Esophagus muscularis mucosa (tissue), 4 donors: ENCODE measurements around the gene ANXA6. TPM values are rescaled to one million over a fixed set of nuclear protein-coding genes. Genes with fewer than 3 reads are reported as not detected.

Source experiments
- DNase-seq: peaks from one replicate; pipeline ENCODE4 v3.0.0-alpha.2; 2017; ENCODE audit errors: extremely low spot score
- H3K27ac ChIP-seq, 4 donors: fragments of 200-600 bp; sonication (generic); replicated peaks in 1 of 4; 1 replicate in 3 of 4; 2 replicates in 1 of 4; pipeline ENCODE4 v1.5.1; 2016 to 2019; ENCODE audit warnings: mild to moderate bottlenecking in 1 of 4
- H3K27me3 ChIP-seq, 4 donors: fragments of 200-600 bp; sonication (generic); one replicate each; pipeline versions ENCODE4 v1.5.1 to v1.6.0; 2016 to 2019
- H3K36me3 ChIP-seq, 4 donors: fragments of 200-600 bp; sonication (generic); one replicate each; pipeline ENCODE4 v1.5.1; 2016 to 2019
- H3K4me1 ChIP-seq, 4 donors: fragments of 200-600 bp; sonication (generic); one replicate each; pipeline ENCODE4 v1.5.1; 2016 to 2019
- H3K4me3 ChIP-seq, 4 donors: fragments of 200-600 bp; sonication (generic); 1 replicate in 2 of 4; 2 replicates in 2 of 4; pipeline ENCODE4 v1.5.1; 2016 to 2019; ENCODE audit warnings: mild to moderate bottlenecking in 4 of 4, moderate library complexity in 1 of 4
- H3K9me3 ChIP-seq, 4 donors: fragments of 200-600 bp; sonication (generic); 1 replicate in 3 of 4; 2 replicates in 1 of 4; pipeline ENCODE4 v1.5.1; 2016 to 2019
- EP300 ChIP-seq: sonication (generic); formaldehyde crosslinking; IDR thresholded peaks from one replicate; pipeline ENCODE4 v1.6.1; 2017; ENCODE audit warnings: antibody characterized with exemption
- POLR2A ChIP-seq: fragments of 450-650 bp; IDR thresholded peaks from one replicate; pipeline ENCODE4 v1.6.1; 2017; ENCODE audit warnings: antibody characterized with exemption, moderate library complexity, mild to moderate bottlenecking, low read depth
- POLR2AphosphoS5 ChIP-seq, 2 donors: sonication (generic); formaldehyde crosslinking; IDR thresholded peaks; one replicate each; pipeline ENCODE4 v1.6.1; 2017; ENCODE audit warnings: antibody characterized with exemption in 2 of 2
- WGBS: methylation state at CpG from one replicate; pipeline ENCODE4 v1.1.5; 2018; 5-methylcytosine and 5-hydroxymethylcytosine counted together
- intact Hi-C: fragments of 100-400 bp; cut with DNase I; formaldehyde crosslinking; loops from one replicate; pipeline ENCODE4 v1.15.1; 2023
- total RNA-seq, 4 donors: library from RNA; depleted of rRNA; stranded (reverse); fragments of >200 nt; gene quantifications; one replicate each; pipeline versions ENCODE4 v1.1.0 to v1.2.1, GENCODE V29; 2016
- TF ChIP-seq, protein P1 (sequence below), 3 experiments: fragments of 200-600 bp in 2 of 3; fragments of 450-650 bp in 1 of 3; sonication (generic) in 2 of 3; IDR thresholded peaks; one replicate each; pipeline ENCODE4 v1.5.1; 2017 to 2019; ENCODE audit warnings: antibody characterized with exemption in 3 of 3, mild to moderate bottlenecking in 2 of 3, moderate library complexity in 1 of 3

The ANXA6 gene
- total RNA-seq, 4 donors from 2014 or later: 232 to 442 (median 374) TPM

DNA sequence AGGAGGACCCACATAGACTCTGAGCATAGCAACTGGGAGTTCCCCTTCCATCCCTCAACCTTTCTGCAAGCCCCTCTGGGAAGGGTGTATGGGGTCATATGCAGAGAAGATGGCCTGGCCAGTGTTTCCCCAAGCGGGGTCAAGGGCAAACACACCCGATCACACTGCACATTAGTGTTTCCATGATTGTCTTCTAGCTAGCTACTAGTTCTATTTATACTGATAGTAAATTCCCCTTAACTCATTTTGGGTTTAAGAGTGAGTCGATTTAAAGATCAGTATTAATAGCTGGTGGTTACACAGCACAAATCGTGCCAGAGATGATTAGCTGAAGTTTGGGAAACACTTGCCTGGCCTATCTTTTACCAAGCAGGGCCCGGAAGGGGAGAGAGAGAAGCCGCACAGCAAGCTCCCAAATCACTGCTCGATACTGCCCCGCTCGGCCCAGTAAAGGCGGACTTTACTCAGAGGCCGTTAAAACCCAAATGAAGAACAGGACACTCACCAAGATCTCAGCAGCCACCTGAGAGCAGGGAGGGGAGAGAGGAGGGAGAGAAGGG is 47.4 kb downstream of the ANXA6 start:
- Histone ChIP-seq H3K36me3 (peaks cover 24 to 84% (median 74%) of the 10 kb centered on the region in 4 donors), H3K9me3 (no peaks in the 10 kb centered on the region), H3K27ac (peak overlapping the region in 2 of 4 donors; percentile 73 to 85), H3K4me3 (no peak overlapping the region), H3K27me3 (no peaks in the 10 kb centered on the region), H3K4me1 (peaks cover 40 to 56% (median 50%) of the 10 kb centered on the region in 4 donors)
- 91% methylated on average over 11 of the region's 11 CpGs for WGBS
- DNase-seq: no peak
- intact Hi-C loops: no loop called here
- TF ChIP-seq POLR2A: no peak
- TF ChIP-seq, protein P1, sequence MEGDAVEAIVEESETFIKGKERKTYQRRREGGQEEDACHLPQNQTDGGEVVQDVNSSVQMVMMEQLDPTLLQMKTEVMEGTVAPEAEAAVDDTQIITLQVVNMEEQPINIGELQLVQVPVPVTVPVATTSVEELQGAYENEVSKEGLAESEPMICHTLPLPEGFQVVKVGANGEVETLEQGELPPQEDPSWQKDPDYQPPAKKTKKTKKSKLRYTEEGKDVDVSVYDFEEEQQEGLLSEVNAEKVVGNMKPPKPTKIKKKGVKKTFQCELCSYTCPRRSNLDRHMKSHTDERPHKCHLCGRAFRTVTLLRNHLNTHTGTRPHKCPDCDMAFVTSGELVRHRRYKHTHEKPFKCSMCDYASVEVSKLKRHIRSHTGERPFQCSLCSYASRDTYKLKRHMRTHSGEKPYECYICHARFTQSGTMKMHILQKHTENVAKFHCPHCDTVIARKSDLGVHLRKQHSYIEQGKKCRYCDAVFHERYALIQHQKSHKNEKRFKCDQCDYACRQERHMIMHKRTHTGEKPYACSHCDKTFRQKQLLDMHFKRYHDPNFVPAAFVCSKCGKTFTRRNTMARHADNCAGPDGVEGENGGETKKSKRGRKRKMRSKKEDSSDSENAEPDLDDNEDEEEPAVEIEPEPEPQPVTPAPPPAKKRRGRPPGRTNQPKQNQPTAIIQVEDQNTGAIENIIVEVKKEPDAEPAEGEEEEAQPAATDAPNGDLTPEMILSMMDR (IDR thresholded peaks at IDR 0.05): no peak
- TF ChIP-seq EP300: no peak
- no peak for TF ChIP-seq POLR2AphosphoS5 (IDR thresholded peaks at IDR 0.05)

DNA sequence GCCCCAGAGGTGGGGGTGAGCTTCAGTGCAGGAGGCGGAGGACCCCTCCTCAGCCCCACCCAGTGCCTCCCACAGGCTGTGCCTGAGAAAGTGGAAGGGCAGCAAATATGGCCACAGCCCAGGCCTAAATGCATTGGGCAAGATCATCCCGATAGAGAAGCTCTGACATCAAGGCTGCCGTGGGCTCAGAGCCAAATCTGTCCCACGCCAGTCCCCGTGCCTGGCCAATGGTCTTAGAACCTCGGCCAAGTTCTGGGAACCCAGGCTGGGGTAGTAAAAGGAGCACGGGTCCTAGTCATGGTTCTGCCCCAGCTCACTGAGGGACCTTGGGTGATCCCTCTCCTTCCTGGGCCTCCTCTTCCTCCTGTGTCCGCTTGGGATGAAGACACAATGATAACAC is 49.0 kb downstream of the ANXA6 start:
- H3K4me3 ChIP-seq: no peak overlapping the region
- intact Hi-C loops: loop anchor here (2.0 kb wide), 1 partner anchor 48 kb away; no protein-coding TSS in a partner anchor
- 71% methylated on average over 2 of the region's 8 CpGs for WGBS
- no peaks in the 10 kb centered on the region for H3K27me3 ChIP-seq
- TF ChIP-seq, protein P1 (IDR thresholded peaks at IDR 0.05): no peak
- TF ChIP-seq POLR2A: no peak
- no peak for TF ChIP-seq POLR2AphosphoS5 (IDR thresholded peaks at IDR 0.05)
- TF ChIP-seq EP300: no peak
- H3K27ac ChIP-seq: peak overlapping the region; percentile 73 to 88 (median 80)
- peaks cover 22 to 93% (median 76%) of the 10 kb centered on the region in 4 donors for H3K36me3 ChIP-seq
- H3K9me3 ChIP-seq: no peaks in the 10 kb centered on the region
- DNase-seq: no peak
- peaks cover 41 to 61% (median 57%) of the 10 kb centered on the region in 4 donors for H3K4me1 ChIP-seq

DNA sequence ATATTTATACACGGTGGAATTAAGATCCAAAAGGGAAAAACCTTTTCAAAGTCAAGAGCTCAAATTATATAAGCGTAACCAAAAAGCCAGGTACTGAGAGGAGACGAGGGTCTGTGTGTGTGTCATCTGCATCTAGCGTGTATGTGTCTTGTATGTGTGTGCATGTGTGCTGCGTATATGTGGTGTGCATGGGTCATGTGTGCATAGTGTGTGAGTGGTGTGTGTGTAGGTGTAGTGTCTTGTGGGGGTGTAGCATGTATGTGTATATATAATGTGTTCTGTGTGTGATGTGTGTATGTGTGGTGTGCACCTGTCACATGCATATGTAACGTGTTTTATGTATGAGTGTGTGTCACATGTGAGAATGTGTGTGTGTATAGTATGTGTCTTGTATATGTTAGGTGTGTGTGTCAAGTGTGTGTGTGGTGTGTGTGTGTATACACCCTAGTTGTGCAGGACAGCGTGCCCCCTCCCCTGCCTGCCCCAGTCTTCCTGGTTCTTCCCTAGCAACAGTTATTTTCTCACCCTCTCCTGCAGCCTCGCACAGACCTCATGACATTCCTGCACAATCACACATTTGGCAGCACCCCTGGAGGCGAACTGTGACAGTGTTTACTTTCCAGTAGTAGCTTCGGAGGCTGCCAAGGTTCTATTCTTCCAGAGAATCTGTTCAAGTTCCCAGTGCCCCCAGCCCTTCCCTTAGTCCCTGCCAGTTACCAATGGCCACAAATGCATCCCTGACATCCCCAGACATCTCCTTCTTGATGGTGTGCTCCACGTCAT is 49.6 kb downstream of the ANXA6 start:
- Histone ChIP-seq H3K27me3 (no peaks in the 10 kb centered on the region), H3K4me3 (no peak overlapping the region), H3K9me3 (no peaks in the 10 kb centered on the region), H3K4me1 (peaks cover 41 to 62% (median 57%) of the 10 kb centered on the region in 4 donors), H3K36me3 (peaks cover 16 to 95% (median 75%) of the 10 kb centered on the region in 4 donors), H3K27ac (peak overlapping the region; percentile 73 to 88 (median 80))
- no peak for DNase-seq
- TF ChIP-seq, protein P1 (IDR thresholded peaks at IDR 0.05): peak in 1 of 3 experiments; percentile 10
- TF ChIP-seq POLR2AphosphoS5 (IDR thresholded peaks at IDR 0.05) (peak; percentile 65 to 76), POLR2A (no peak), EP300 (no peak)
- 71% methylated on average over 11 of the region's 11 CpGs for WGBS
- intact Hi-C loops: loop anchor here (2.0 kb wide), 1 partner anchor 47 kb away; no protein-coding TSS in a partner anchor

DNA sequence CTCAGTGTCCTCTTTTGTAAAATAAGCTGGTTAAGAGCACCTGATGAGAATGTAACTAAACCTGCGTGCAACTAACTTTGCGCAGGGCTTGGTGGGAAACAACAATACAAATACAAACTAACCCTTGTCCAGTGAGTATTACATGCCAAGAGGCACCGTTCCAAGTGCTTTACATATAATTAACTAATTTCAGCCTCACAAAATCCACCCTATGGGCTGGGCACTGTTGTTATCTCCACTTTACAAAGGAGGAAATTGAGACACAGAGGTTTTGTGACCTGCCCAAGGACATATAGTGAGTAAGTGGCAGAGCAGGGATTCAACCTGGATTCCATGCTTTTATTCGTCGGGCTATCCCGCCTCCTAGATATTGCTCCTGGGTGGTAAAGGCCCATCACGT is 50.5 kb downstream of the ANXA6 start:
- TF ChIP-seq POLR2AphosphoS5 (IDR thresholded peaks at IDR 0.05): no peak
- TF ChIP-seq, protein P1 (IDR thresholded peaks at IDR 0.05): no peak

More for the DNA sequence above, 50.5 kb downstream of the ANXA6 start:
- peak overlapping the region; percentile 73 to 88 (median 87) for H3K27ac ChIP-seq
- intact Hi-C loops: no loop called here
- H3K4me1 ChIP-seq: peaks cover 45 to 62% (median 57%) of the 10 kb centered on the region in 4 donors
- H3K9me3 ChIP-seq: no peaks in the 10 kb centered on the region
- no peak for DNase-seq
- no peaks in the 10 kb centered on the region for H3K27me3 ChIP-seq
- WGBS: 88% methylated on average over 7 of the region's 7 CpGs
- H3K4me3 ChIP-seq: no peak overlapping the region
- H3K36me3 ChIP-seq: peaks cover 15 to 88% (median 75%) of the 10 kb centered on the region in 4 donors
